A673 (cell line): ENCODE results near the gene GTF2H1. TPM values are rescaled to one million over a fixed set of nuclear protein-coding genes. Genes with fewer than 3 reads are reported as not detected.
"Not testable (repeated sequence)": the region's sequence is repeated elsewhere in the genome, so short reads cannot be mapped to it uniquely, and the experiment has no call there.

Experiments
- BruUV-seq: library from RNA; stranded (reverse); fragments of 400-500 nt; replicated peaks from 2 replicates; lab custom pipeline; 2021; lab: Mats Ljungman, UMichigan
- CTCF ChIA-PET: fragments of 300-600 bp; sonication (Branson Sonifier 250); formaldehyde crosslinking; loops from one replicate; lab custom pipeline; 2022; ENCODE audit warnings: antibody characterized with exemption; lab: Charles Lee
- POLR2A ChIA-PET: fragments of 300-600 bp; sonication (Branson Sonifier 250); formaldehyde crosslinking; loops from one replicate; lab custom pipeline; 2022; ENCODE audit warnings: antibody characterized with exemption; ENCODE audit not compliant: low non-redundant PET; lab: Charles Lee
- DNase-seq: peaks from one replicate; pipeline ENCODE4 v3.0.0-alpha.2; 2015; ENCODE audit warnings: low spot score
- H3K27ac ChIP-seq: fragments of 200-600 bp; sonication (generic); 2 replicates; pipeline ENCODE4 v1.5.1; 2016; ENCODE audit warnings: mixed run types, low read depth, mild to moderate bottlenecking, mixed read lengths, antibody characterized with exemption, low read length; ENCODE audit not compliant: poor library complexity, severe bottlenecking
- H3K27me3 ChIP-seq: fragments of 200-600 bp; sonication (generic); replicated peaks from 2 replicates; pipeline ENCODE4 v1.6.1; 2017; ENCODE audit warnings: mixed run types, low read depth, mild to moderate bottlenecking, mixed read lengths, antibody characterized with exemption, low read length; ENCODE audit not compliant: insufficient read depth, poor library complexity
- H3K36me3 ChIP-seq: fragments of 200-600 bp; sonication (generic); 2 replicates; pipeline ENCODE4 v1.6.1; 2016; ENCODE audit warnings: mixed run types, mild to moderate bottlenecking, mixed read lengths, antibody characterized with exemption, low read length; ENCODE audit not compliant: insufficient read depth, poor library complexity, severe bottlenecking
- H3K4me1 ChIP-seq: fragments of 200-600 bp; sonication (generic); 2 replicates; pipeline ENCODE4 v1.6.1; 2017; ENCODE audit warnings: mixed run types, mild to moderate bottlenecking, mixed read lengths, antibody characterized with exemption, low read length; ENCODE audit not compliant: insufficient read depth, poor library complexity, severe bottlenecking
- H3K4me3 ChIP-seq: fragments of 200-600 bp; sonication (generic); 2 replicates; pipeline ENCODE4 v1.5.1; 2016; ENCODE audit warnings: low read depth, mixed run types, mild to moderate bottlenecking, mixed read lengths, low read length; ENCODE audit not compliant: poor library complexity, severe bottlenecking
- H3K9me3 ChIP-seq: fragments of 200-600 bp; sonication (generic); 2 replicates; pipeline ENCODE4 v1.6.1; 2016; ENCODE audit warnings: mixed run types, low read depth, mild to moderate bottlenecking, mixed read lengths, antibody characterized with exemption, low read length; ENCODE audit not compliant: poor library complexity, severe bottlenecking
- CTCF ChIP-seq: fragments of 300-800, 200-600 bp; sonication (generic); conservative IDR thresholded peaks from 2 replicates; pipeline ENCODE4 v1.5.1; 2017; ENCODE audit warnings: low read depth, mild to moderate bottlenecking, antibody characterized with exemption, low read length, moderate library complexity, mixed read lengths
- EZH2 ChIP-seq: fragments of 200-600 bp; sonication (generic); IDR thresholded peaks from 2 replicates; pipeline ENCODE4 v1.6.1; 2017; ENCODE audit warnings: borderline replicate concordance, low read depth, mild to moderate bottlenecking, mixed read lengths, antibody characterized with exemption, low read length; ENCODE audit not compliant: poor library complexity, severe bottlenecking
- intact Hi-C: fragments of 100-400 bp; cut with micrococcal nuclease; formaldehyde crosslinking; loops from one replicate; pipeline ENCODE4 v1.10.0; 2022; ENCODE audit not compliant: unreplicated experiment
- total RNA-seq: library from RNA; stranded (reverse); gene quantifications from 2 replicates; pipeline ENCODE4 v1.2.3, GENCODE V29; 2021

GTF2H1 gene
- total RNA-seq, 1 experiment from 2014 or later = 56.2 TPM

DNA sequence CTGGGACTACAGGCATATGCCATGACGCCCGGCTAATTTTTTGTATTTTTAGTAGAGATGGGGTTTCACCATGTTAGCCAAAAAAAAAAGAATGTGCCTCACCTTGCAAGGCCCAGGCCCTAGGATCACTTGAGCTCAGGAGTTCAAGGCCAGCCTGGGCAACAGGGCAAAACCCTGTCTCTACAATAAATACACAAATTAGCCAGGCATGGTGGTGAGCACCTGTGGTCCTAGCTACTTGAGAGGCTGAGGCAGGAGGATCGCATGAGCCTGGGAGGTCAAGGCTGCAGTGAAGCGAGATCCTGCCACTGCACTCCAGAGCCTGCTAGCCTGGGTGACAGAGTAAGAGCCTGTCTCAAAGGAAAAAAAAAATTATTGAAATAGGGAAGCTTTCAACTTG lies 81.7 kb downstream of the GTF2H1 start:
- BruUV-seq = no TSS peak
- POLR2A ChIA-PET = interaction anchor here (0.6 kb wide), 1 partner anchor 57 kb away, joined by 3 read pairs; no protein-coding TSS in a partner anchor
- no peaks in the 10 kb centered on the region for H3K4me1 ChIP-seq
- TF ChIP-seq EZH2 (no peak), CTCF (no peak)
- DNase-seq = no peak
- CTCF ChIA-PET = no interaction called here
- H3K27me3 ChIP-seq = no peaks in the 10 kb centered on the region
- H3K9me3 ChIP-seq = no peaks in the 10 kb centered on the region
- H3K27ac ChIP-seq = no peak overlapping the region
- peaks cover 90% of the 10 kb centered on the region for H3K36me3 ChIP-seq
- no peak overlapping the region for H3K4me3 ChIP-seq
- intact Hi-C loops = no loop called here

DNA sequence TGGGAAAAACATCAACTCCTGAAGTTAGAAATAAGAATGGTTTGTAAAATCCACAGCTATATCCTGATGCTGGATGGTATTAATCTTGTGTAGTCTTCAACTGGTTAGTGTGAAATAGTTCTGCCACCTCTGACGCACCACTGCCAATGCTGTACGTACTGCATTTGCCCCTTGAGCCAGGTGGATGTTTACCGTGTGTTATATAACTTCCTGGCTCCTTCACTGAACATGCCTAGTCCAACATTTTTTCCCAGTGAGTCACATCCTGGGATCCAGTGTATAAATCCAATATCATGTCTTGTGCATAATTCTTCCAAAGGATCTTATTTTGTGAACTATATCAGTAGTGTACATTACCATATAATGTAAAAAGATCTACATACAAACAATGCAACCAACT lies 85.0 kb downstream of the GTF2H1 start:
- DNase-seq, H3K4me1 ChIP-seq, H3K27me3 ChIP-seq, intact Hi-C loops, H3K4me3 ChIP-seq, CTCF ChIA-PET, H3K9me3 ChIP-seq, POLR2A ChIA-PET, H3K27ac ChIP-seq: not testable (repeated sequence)
- BruUV-seq = TSS peak; percentile 99
- peaks cover 63% of the 10 kb centered on the region for H3K36me3 ChIP-seq

DNA sequence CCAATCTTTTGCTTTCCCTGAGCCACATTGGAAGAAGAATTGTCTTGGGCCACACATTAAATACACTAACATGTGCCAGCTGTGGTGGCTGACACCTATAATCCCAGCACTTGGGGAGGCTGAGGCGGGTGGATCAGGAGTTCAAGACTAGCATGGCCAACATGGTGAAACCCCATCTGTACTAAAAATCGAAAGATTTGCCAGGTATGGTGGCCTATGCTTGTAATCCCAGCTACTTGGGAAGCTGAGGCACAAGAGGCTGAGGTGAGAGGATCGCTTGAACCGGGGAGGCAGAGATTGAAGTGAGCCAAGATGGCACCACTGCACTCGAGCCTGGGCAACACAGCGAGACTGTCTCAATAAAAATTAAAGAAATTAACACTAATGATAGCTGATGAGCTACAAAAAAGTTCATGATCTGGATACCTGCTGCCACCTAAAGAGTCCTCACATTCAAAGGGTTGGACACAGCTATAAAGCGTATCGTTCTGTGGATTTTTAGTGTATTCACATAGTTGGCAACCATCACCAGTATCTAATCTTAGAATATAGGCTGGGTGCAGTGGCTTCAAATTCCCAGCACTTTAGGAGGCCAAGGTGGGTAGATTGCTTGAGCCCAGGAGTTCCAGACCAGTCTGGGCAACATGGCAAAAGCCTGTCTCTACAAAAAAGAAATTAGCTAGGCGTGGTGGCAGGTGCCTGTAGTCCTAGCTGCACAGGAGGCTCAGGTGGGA lies 86.4 kb downstream of the GTF2H1 start:
- TF ChIP-seq CTCF (no peak), EZH2 (no peak)
- POLR2A ChIA-PET = interaction anchor here (0.8 kb wide), 1 partner anchor 13 kb away, joined by 3 read pairs; no protein-coding TSS in a partner anchor
- Histone ChIP-seq H3K4me1 (no peaks in the 10 kb centered on the region), H3K36me3 (peaks cover 50% of the 10 kb centered on the region), H3K27me3 (no peaks in the 10 kb centered on the region), H3K4me3 (no peak overlapping the region), H3K9me3 (no peaks in the 10 kb centered on the region), H3K27ac (no peak overlapping the region)
- DNase-seq = no peak
- CTCF ChIA-PET = no interaction called here
- BruUV-seq = no TSS peak
- intact Hi-C loops = no loop called here

GRCh38 chr11:18416459-18416858 lies 94.1 kb downstream of the GTF2H1 start:
- H3K36me3 ChIP-seq = no peaks in the 10 kb centered on the region
- no peak for DNase-seq
- peaks cover 9% of the 10 kb centered on the region for H3K4me1 ChIP-seq
- ChIA-PET CTCF (no interaction called here), POLR2A (no interaction called here)
- no peaks in the 10 kb centered on the region for H3K27me3 ChIP-seq
- H3K4me3 ChIP-seq = no peak overlapping the region
- no peak for TF ChIP-seq CTCF
- no peak for TF ChIP-seq EZH2
- no peaks in the 10 kb centered on the region for H3K9me3 ChIP-seq
- intact Hi-C loops = no loop called here
- no peak overlapping the region for H3K27ac ChIP-seq
- BruUV-seq = no TSS peak
